ENCODE data around the gene PLEKHA6.

- TF ChIP-seq CTCF (IDR thresholded peaks at IDR 0.05) (no peak), POLR2A (IDR thresholded peaks at IDR 0.05) (no peak)
Measured at GRCh38 chr1:204251926-204252689, 107.6 kb downstream of the PLEKHA6 start.

All from right lobe of liver (tissue), 4 donors.